ENCODE results near the gene DNAH10.
A peak's percentile ranks its signal among the peaks of the same experiment; 100 is the strongest.

The DNAH10 gene

DNA sequence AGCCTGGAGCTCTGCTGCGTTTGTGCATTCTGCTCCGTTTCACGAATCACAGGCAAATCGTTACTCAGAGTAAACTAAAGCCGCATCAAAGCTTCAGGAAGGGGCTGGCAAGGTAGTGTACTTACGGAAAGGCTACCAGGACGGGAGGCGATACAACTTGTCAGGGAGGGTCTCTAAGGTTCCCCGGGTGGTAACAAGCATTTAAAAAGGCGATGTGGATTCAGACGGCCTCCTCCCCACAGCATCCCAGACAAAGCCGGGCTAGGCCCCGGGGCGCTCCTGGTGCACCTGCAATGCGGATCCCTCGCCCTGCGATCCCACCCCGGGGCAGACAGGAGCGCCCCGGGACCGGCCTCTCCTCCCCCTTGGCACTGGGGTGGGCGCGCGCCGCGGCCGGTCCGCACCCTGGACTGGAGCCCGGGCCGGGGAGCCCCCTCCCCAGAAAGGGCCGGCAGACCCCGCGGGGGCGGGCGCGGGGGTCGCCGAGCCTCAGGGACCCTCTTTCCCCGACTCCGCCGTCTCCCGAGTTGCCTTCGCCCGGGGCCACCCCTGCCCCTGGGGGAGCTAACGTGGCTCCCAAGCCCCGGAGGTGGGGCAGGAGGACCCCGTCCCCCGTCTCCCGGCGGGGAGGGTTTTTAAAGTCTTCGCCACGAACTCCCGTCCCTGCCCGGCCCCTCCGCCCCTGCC, 209.8 kb downstream of the DNAH10 start:
- no peak for DNase-seq (ENCODE audit: low read depth, low spot score)

DNA sequence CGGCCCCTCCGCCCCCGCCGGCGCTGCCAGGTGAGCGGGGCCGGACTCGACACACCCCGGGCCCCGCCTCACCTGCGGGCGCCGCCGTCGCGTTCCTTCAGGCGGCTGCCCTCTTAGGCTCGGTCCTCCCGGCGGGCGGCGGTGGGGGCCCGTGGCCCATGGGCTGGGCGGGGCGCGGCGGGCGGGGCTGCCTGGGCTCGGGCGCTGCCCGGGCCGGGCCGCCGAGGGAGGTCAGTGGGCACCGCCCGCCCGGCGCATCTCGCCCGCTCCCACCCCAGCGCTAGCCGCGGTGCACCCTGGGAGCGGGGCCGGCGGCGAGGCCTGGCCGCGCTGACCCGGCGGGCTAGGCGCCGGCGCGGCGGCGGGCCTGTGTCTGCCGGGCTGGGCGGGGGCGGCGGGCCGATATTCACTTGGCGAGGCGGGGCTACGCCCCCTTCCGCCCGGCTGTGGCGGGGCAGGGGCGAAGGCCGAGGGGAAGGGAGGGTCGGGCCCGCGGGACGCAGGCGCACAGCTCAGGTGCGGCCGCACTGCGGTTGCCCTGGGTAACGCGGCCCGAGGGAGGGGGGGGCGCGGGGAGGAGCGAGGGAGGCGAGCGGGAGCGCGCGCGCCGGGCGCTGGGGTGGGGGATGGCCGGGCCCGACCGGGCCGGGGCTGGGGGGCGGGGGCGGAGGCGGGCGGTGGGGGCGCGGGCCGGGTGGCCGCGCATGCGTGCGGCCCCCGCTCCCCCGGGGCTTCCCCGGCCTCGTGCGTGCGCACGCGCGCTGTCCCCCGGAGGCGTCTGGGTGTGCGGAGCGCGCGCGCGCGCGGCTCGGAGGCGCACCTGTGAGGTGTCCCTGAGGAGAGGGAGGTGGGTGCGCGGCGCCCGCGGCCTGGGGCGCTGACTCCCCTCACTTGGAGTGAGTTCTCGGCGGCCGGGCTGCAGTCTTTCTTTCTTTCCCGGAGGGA, 210.6 kb downstream of the DNAH10 start, which contains the start of the genes CCDC92 and ZNF664:
Gene CCDC92, minus strand, starts transcription at position 375 of the 945 bp plus-strand sequence. CDS start 28,526 bp downstream, outside the sequence.
Gene ZNF664, plus strand, starts transcription at position 759 of the 945 bp plus-strand sequence. CDS start 38,930 bp downstream, outside the sequence.
- peak; percentile 90 for DNase-seq (ENCODE audit: low read depth, low spot score)

DNA sequence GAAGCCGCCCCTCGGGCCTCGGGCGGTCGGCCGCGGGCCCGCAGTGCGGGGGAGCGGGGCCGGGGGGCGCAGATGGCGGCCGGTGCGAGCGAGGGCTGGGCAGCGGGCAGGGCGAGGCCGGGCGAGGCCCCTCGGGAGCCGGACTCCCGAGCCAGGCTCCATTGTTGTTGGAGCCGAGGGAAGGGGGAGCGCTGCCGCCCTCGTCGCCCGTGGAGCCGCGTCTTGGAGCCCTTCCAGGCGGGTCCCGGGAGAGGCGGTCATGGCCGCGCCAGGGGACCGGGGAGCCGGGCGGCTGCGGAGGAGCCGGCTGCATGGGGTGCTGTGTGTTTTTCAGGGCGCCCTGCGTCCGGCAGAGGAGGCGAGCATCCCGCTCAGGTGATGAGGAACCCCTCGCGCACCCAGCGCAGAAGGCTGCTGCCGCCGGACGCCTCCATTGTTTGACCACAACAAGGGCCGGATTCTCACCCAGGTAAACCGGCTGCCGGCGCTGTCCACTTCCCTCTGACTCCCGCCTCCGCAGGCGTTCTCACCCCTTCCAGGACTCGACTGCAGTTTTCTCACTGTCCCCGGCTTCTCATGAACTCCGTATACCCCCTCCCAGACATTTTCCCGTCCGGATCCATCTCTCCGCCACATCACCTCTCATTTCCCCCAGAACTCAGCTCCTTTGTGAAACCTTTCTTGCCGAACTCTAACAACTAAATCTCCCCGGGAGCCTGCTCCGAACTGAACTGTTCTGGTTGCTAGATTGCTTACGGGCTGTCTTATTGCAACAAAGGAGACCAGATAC, 211.6 kb downstream of the DNAH10 start:
- DNase-seq (ENCODE audit: low read depth, low spot score) = no peak

DNA sequence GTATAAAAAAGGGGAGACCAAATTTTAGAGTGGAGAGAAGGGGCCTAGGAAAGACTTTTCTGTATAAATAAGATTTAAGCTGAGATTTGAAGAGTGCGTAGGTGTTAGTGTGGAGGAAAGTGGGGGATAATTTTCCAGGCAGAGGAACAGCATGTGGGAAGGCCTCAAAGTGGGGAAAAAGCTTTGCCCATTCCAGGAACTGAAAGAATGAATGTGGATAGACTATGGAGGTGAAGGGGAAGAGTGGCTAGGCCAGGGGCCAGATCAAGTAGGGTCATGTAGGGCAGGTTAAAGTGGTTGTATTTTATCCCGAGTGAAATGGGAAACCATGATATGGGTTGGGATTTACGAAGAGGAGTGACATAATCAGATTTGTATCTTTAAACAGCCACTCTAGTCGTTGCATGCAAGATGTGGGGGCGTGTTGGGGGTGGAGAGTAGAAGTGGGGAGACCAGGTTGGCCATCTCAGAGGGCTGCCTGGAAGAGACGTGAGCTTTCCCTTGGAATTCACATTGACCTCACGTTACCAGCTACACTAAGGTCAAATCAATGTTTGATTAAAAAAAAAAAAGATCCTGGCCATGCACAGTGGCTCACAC, 214.2 kb downstream of the DNAH10 start:
- no peak for DNase-seq (ENCODE audit: low read depth, low spot score)

DNA sequence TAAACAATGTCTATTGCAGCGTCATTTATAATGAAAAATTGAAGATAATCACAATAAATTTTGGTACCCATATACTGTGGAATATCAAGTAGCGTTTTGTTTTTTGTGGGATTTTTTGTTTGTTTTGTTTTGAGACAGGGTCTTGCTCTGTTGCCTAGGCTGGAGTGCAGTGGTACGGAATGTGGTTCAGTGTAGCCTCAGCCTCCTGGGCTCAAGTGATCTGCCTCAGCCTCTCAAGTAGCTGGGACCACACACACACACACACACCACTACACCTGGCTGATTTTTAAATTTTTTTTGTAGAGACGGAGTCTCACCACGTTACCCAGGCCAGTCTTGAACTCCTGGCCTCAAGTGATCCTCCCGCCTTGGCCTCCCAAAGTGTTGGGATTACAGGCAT, 217.5 kb downstream of the DNAH10 start:
- no peak for DNase-seq (ENCODE audit: low read depth, low spot score)

DNA sequence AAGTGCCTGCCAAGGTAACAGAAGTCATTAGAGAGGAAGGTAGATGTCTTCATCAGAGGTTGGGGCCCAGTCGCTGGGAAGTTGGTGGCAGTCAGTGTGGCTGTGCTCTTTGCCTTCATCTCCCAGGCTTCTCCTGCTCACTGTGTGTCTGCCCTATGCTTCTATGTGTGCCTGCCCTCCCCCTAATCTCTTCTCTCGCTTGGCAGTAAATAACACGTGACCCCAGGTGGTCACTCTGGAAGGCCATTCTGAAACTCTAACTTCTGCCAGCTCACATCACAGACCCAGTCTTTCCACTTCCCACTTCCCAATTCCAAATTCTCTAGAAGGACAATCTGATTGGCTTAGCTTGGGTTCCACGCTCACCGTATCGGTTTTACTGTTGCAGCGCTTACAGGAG, 220.2 kb downstream of the DNAH10 start:
- no peak for DNase-seq (ENCODE audit: low read depth, low spot score)

DNA sequence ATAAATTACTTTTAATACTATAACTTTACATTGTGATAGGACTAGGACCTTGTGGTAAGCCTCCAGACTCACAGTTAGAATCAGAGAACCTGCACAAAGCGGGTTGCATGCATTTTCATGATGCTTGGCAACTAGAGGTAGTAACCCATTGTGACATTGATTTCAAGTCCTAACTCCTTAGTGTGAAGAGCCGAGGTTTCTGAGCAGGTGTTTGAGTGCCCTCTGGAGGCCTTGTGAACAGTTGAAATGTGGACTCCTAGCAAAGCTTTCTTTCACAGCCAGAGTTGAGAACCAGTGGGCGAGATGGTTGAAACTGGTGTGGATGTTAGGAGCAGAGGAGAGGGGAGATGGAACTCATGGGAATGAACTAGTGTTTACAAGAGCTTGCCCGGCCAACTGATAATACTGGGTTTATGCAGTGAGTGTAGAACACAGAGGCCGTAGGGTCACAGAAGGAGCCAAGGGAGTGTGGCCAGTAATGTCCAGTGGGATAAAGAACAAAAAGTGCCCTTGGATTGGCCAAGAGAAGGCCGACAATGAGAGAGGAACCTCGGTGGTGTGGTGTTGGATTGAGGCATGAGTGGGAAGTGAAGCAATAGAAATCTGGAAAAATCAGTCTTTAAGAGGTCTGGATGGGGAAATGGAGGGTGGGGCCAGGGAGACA, 221.9 kb downstream of the DNAH10 start:
- DNase-seq (ENCODE audit: low read depth, low spot score) = no peak

DNA sequence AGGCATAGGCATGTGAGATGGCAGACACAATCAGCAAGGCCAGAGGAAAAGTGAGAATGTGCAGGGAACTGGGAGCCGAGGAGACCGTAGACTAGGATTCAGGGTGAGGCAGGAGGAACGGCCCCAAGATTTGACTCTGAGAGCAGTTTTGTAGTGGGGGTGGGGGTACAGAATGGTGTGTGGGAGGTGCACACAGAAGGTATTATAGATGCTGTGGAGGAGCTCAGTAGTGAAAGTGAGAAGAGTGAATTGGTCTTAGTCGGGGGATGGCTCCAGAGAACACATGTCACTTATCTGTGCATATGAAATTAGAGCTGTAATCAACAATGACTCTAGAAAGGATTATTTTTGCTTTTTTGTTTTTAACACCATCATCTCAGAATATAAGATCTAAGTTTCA, 222.8 kb downstream of the DNAH10 start:
- DNase-seq (ENCODE audit: low read depth, low spot score) = no peak

All from activated naive CD8-positive, alpha-beta T cell treated with anti-CD3 and anti-CD28 coated beads, Interleukin-2, amount 50 U/mL, for 16 hours (primary cell).